Adipocyte (in vitro differentiated cells): ENCODE results near the gene AUTS2.

Experiments used
- DNase-seq: peaks from one replicate; pipeline ENCODE4 v3.0.0-alpha.2; 2015; ENCODE audit warnings: low read depth
- H3K27me3 ChIP-seq: replicated peaks from 2 replicates; pipeline ENCODE4 v1.7.0; 2013; ENCODE audit warnings: mild to moderate bottlenecking, low read length, moderate library complexity; ENCODE audit not compliant: control insufficient read depth, insufficient read depth
- H3K36me3 ChIP-seq: 2 replicates; pipeline ENCODE4 v1.7.0; 2013; ENCODE audit warnings: low read length, mild to moderate bottlenecking, moderate library complexity; ENCODE audit not compliant: control insufficient read depth, insufficient read depth, severe bottlenecking
- H3K4me1 ChIP-seq: 2 replicates; pipeline ENCODE4 v1.7.0; 2013; ENCODE audit warnings: mild to moderate bottlenecking, low read length, moderate library complexity; ENCODE audit not compliant: control insufficient read depth, insufficient read depth
- H3K4me3 ChIP-seq: 2 replicates; pipeline ENCODE4 v1.7.0; 2013; ENCODE audit warnings: mild to moderate bottlenecking, low read length, moderate library complexity
- H3K9ac ChIP-seq: 2 replicates; pipeline ENCODE4 v1.7.0; 2013; ENCODE audit warnings: mild to moderate bottlenecking, low read length, moderate library complexity
- H3K9me3 ChIP-seq: 2 replicates; pipeline ENCODE4 v1.7.0; 2013; ENCODE audit warnings: mild to moderate bottlenecking, low read length, moderate library complexity; ENCODE audit not compliant: control insufficient read depth

AUTS2 gene

GRCh38 chr7:69598081-69598486 is at the start of gene AUTS2:
Gene AUTS2 (plus strand): TSS chr7:69598475. CDS start chr7:69599654, 1,179 bp downstream.
- no peaks in the 10 kb centered on the region for H3K27me3 ChIP-seq

GRCh38 chr7:69550991-69551390 is 47.3 kb upstream of the AUTS2 start:
- Histone ChIP-seq H3K27me3 (peaks cover 6% of the 10 kb centered on the region), H3K9ac (no peak overlapping the region), H3K9me3 (no peaks in the 10 kb centered on the region), H3K4me1 (no peaks in the 10 kb centered on the region), H3K4me3 (no peak overlapping the region), H3K36me3 (no peaks in the 10 kb centered on the region)
- DNase-seq: no peak

More at GRCh38 chr7:69598081-69598486, at the start of gene AUTS2:
- no peaks in the 10 kb centered on the region for H3K9me3 ChIP-seq
- peaks cover 19% of the 10 kb centered on the region for H3K4me1 ChIP-seq
- peak; percentile 97 for DNase-seq
- peak within 1 kb of the TSS; percentile 94 for H3K4me3 ChIP-seq
- H3K36me3 ChIP-seq: no peaks in the 10 kb centered on the region
- H3K9ac ChIP-seq: peak within 1 kb of the TSS; percentile 88

- no peak for DNase-seq
- peaks cover 6% of the 10 kb centered on the region for H3K27me3 ChIP-seq
- H3K4me1 ChIP-seq: no peaks in the 10 kb centered on the region
- no peaks in the 10 kb centered on the region for H3K36me3 ChIP-seq
- H3K4me3 ChIP-seq: no peak overlapping the region
- no peak overlapping the region for H3K9ac ChIP-seq
- H3K9me3 ChIP-seq: no peaks in the 10 kb centered on the region
Measured at GRCh38 chr7:69553190-69553589, 45.1 kb upstream of the AUTS2 start.

GRCh38 chr7:69561266-69561960 is 36.9 kb upstream of the AUTS2 start:
- Histone ChIP-seq H3K4me3 (peak overlapping the region; percentile 44), H3K4me1 (peaks cover 17% of the 10 kb centered on the region), H3K9ac (no peak overlapping the region), H3K36me3 (no peaks in the 10 kb centered on the region), H3K9me3 (no peaks in the 10 kb centered on the region), H3K27me3 (no peaks in the 10 kb centered on the region)
- DNase-seq: no peak

- Histone ChIP-seq H3K9me3 (no peaks in the 10 kb centered on the region), H3K4me1 (peaks cover 17% of the 10 kb centered on the region), H3K36me3 (no peaks in the 10 kb centered on the region), H3K9ac (no peak overlapping the region), H3K27me3 (no peaks in the 10 kb centered on the region), H3K4me3 (no peak overlapping the region)
- peak; percentile 91 for DNase-seq
Measured at GRCh38 chr7:69564454-69565417, 33.5 kb upstream of the AUTS2 start.

GRCh38 chr7:69567800-69568199 is 30.5 kb upstream of the AUTS2 start:
- Histone ChIP-seq H3K27me3 (no peaks in the 10 kb centered on the region), H3K9me3 (no peaks in the 10 kb centered on the region), H3K4me3 (no peak overlapping the region), H3K9ac (no peak overlapping the region), H3K36me3 (no peaks in the 10 kb centered on the region), H3K4me1 (peaks cover 11% of the 10 kb centered on the region)
- no peak for DNase-seq

- Histone ChIP-seq H3K27me3 (no peaks in the 10 kb centered on the region), H3K4me1 (peaks cover 11% of the 10 kb centered on the region), H3K36me3 (no peaks in the 10 kb centered on the region), H3K9me3 (no peaks in the 10 kb centered on the region), H3K9ac (no peak overlapping the region), H3K4me3 (no peak overlapping the region)
- no peak for DNase-seq
Measured at GRCh38 chr7:69568266-69568665, 30.0 kb upstream of the AUTS2 start.

- Histone ChIP-seq H3K36me3 (no peaks in the 10 kb centered on the region), H3K9me3 (no peaks in the 10 kb centered on the region), H3K4me1 (peaks cover 5% of the 10 kb centered on the region), H3K9ac (no peak overlapping the region), H3K4me3 (no peak overlapping the region), H3K27me3 (no peaks in the 10 kb centered on the region)
- DNase-seq: no peak
Measured at GRCh38 chr7:69575651-69576050, 22.6 kb upstream of the AUTS2 start.

- Histone ChIP-seq H3K4me1 (peaks cover 5% of the 10 kb centered on the region), H3K27me3 (no peaks in the 10 kb centered on the region), H3K36me3 (no peaks in the 10 kb centered on the region), H3K4me3 (no peak overlapping the region), H3K9me3 (no peaks in the 10 kb centered on the region), H3K9ac (no peak overlapping the region)
- peak; percentile 87 for DNase-seq
Measured at GRCh38 chr7:69577221-69577620, 21.1 kb upstream of the AUTS2 start.

- no peaks in the 10 kb centered on the region for H3K4me1 ChIP-seq
- no peak overlapping the region for H3K9ac ChIP-seq
- H3K27me3 ChIP-seq: no peaks in the 10 kb centered on the region
- no peak overlapping the region for H3K4me3 ChIP-seq
- DNase-seq: no peak
- H3K36me3 ChIP-seq: no peaks in the 10 kb centered on the region
- no peaks in the 10 kb centered on the region for H3K9me3 ChIP-seq
Measured at GRCh38 chr7:69585169-69585568, 13.1 kb upstream of the AUTS2 start.

GRCh38 chr7:69586321-69586720 is 12.0 kb upstream of the AUTS2 start:
- no peaks in the 10 kb centered on the region for H3K4me1 ChIP-seq

More at GRCh38 chr7:69586321-69586720, 12.0 kb upstream of the AUTS2 start:
- H3K9ac ChIP-seq: no peak overlapping the region
- H3K4me3 ChIP-seq: no peak overlapping the region
- no peaks in the 10 kb centered on the region for H3K9me3 ChIP-seq
- no peaks in the 10 kb centered on the region for H3K27me3 ChIP-seq
- no peaks in the 10 kb centered on the region for H3K36me3 ChIP-seq
- DNase-seq: no peak
